Esophagus squamous epithelium (tissue), 5 donors: ENCODE measurements around the gene PRSS23. TPM values are rescaled to one million over a fixed set of nuclear protein-coding genes. Genes with fewer than 3 reads are reported as not detected.

Source experiments
- DNase-seq: peaks from one replicate; lab custom pipeline; 2025; lab: John Stamatoyannopoulos, UW
- H3K27ac ChIP-seq, 4 donors: fragments of 200-600 bp; sonication (generic); one replicate each; pipeline ENCODE4 v1.5.1; 2016 to 2019; ENCODE audit warnings: mild to moderate bottlenecking in 1 of 4
- H3K27me3 ChIP-seq, 4 donors: fragments of 200-600 bp; sonication (generic); 1 replicate in 3 of 4; 2 replicates in 1 of 4; pipeline versions ENCODE4 v1.5.1 to v1.6.0; 2017 to 2021; ENCODE audit warnings: antibody characterized with exemption in 1 of 4
- H3K36me3 ChIP-seq, 3 donors: fragments of 200-600 bp; sonication (generic); one replicate each; pipeline ENCODE4 v1.5.1; 2016 to 2019
- H3K4me1 ChIP-seq, 3 donors: fragments of 200-600 bp; sonication (generic); one replicate each; pipeline ENCODE4 v1.5.1; 2017 to 2019
- H3K4me3 ChIP-seq, 4 donors: fragments of 200-600 bp; sonication (generic); 1 replicate in 3 of 4; 2 replicates in 1 of 4; pipeline ENCODE4 v1.5.1; 2016 to 2019; ENCODE audit warnings: mild to moderate bottlenecking in 2 of 4, moderate library complexity in 1 of 4
- H3K9me3 ChIP-seq, 3 donors: fragments of 200-600 bp; sonication (generic); one replicate each; pipeline ENCODE4 v1.5.1; 2016 to 2019
- POLR2A ChIP-seq, 4 donors: fragments of 450-650 bp; IDR thresholded peaks; one replicate each; pipeline ENCODE4 v1.6.1; 2017; ENCODE audit warnings: antibody characterized with exemption in 4 of 4, mild to moderate bottlenecking in 4 of 4, moderate library complexity in 3 of 4
- WGBS, 2 donors: methylation state at CpG; one replicate each; pipeline ENCODE4 v1.1.5; 2018; 5-methylcytosine and 5-hydroxymethylcytosine counted together
- intact Hi-C: fragments of 100-400 bp; cut with DNase I; formaldehyde crosslinking; loops from one replicate; pipeline ENCODE4 v1.15.0; 2022
- total RNA-seq, 4 donors: library from RNA; depleted of rRNA; stranded (reverse); fragments of >200 nt; gene quantifications; one replicate each; pipeline ENCODE4 v1.1.0, GENCODE V29; 2016
- TF ChIP-seq, protein P1 (sequence below), 6 experiments: fragments of 450-650 bp in 4 of 6; fragments of 200-600 bp in 2 of 6; sonication (generic) in 2 of 6; IDR thresholded peaks; one replicate each; pipeline ENCODE4 v1.5.1; 2016 to 2019; ENCODE audit warnings: antibody characterized with exemption in 6 of 6, mild to moderate bottlenecking in 4 of 6, moderate library complexity in 4 of 6
- donor health status: DM: yes; HTN: yes; CAD: no.

PRSS23 gene
- total RNA-seq, 4 donors from 2014 or later = 2.9 to 20.6 (median 9.4) TPM

DNA sequence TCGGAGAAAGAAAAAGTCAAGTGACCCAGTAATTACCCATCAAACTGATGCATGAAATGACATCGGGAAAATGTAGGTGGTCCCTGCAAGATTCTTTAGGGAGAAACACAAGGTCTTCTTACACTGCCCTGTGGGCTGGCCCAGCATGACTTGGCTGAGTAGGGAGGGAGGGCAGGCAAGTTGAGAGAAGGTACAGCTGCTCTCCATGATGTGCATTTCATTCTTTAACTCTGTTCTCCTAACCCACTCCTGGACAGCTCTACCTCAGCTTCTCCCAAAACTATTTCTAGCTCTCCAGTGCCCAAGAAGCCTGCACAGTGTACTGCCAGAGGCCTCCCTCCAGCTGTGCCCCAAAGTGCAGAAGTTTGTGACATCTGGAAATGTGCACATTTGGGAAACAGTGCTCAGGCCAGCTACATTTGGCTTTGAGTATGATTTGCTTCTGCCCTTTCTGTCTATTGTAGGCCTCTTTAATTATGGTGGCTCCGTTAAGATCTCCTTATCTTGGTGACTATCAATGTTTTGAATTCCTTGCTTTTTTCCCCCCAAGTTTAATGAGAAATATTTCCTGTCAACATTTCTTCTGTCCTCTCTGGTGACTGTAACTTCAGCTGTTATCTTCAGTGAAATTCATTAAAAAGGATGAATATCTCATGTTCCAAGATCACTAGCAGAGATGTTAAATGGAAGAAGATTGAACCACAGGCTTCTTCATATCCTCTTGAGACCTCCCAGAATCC lies 26.7 kb upstream of the PRSS23 start:
- intact Hi-C loops = no loop called here
- H3K36me3 ChIP-seq = no peaks in the 10 kb centered on the region
- H3K27ac ChIP-seq = no peak overlapping the region
- no peak overlapping the region for H3K4me3 ChIP-seq
- no peaks in the 10 kb centered on the region for H3K9me3 ChIP-seq
- H3K4me1 ChIP-seq = no peaks in the 10 kb centered on the region
- TF ChIP-seq POLR2A (IDR thresholded peaks at IDR 0.05) = no peak
- TF ChIP-seq, protein P1, sequence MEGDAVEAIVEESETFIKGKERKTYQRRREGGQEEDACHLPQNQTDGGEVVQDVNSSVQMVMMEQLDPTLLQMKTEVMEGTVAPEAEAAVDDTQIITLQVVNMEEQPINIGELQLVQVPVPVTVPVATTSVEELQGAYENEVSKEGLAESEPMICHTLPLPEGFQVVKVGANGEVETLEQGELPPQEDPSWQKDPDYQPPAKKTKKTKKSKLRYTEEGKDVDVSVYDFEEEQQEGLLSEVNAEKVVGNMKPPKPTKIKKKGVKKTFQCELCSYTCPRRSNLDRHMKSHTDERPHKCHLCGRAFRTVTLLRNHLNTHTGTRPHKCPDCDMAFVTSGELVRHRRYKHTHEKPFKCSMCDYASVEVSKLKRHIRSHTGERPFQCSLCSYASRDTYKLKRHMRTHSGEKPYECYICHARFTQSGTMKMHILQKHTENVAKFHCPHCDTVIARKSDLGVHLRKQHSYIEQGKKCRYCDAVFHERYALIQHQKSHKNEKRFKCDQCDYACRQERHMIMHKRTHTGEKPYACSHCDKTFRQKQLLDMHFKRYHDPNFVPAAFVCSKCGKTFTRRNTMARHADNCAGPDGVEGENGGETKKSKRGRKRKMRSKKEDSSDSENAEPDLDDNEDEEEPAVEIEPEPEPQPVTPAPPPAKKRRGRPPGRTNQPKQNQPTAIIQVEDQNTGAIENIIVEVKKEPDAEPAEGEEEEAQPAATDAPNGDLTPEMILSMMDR (IDR thresholded peaks at IDR 0.05) = no peak
- no peak for DNase-seq
- H3K27me3 ChIP-seq = no peaks in the 10 kb centered on the region
- WGBS, 2 donors = 83 to 86% methylated on average over 3 of the region's 3 CpGs

DNA sequence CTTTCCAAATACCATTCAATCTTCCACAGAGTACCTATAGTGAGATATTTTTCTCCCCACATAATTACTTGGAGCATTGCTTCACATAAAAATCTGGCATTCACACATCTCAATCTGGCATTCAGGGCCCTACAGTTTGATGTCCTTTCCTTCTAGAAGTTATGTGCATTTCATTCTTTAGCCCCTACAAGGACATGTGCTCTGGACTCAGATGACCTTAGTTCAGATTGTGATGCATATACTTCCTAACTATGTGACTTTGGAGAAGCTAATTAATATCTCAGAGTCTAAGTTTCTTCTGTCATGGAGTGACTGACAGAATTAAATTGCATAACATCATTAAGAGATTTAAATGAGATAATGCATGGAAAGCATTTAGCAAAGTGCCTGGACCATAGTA lies 25.9 kb upstream of the PRSS23 start:
- Histone ChIP-seq H3K27me3 (no peaks in the 10 kb centered on the region), H3K4me1 (no peaks in the 10 kb centered on the region), H3K9me3 (no peaks in the 10 kb centered on the region), H3K36me3 (no peaks in the 10 kb centered on the region), H3K4me3 (no peak overlapping the region), H3K27ac (no peak overlapping the region)
- no peak for DNase-seq
- intact Hi-C loops = no loop called here
- TF ChIP-seq, protein P1 (IDR thresholded peaks at IDR 0.05) = no peak
- TF ChIP-seq POLR2A (IDR thresholded peaks at IDR 0.05) = no peak

DNA sequence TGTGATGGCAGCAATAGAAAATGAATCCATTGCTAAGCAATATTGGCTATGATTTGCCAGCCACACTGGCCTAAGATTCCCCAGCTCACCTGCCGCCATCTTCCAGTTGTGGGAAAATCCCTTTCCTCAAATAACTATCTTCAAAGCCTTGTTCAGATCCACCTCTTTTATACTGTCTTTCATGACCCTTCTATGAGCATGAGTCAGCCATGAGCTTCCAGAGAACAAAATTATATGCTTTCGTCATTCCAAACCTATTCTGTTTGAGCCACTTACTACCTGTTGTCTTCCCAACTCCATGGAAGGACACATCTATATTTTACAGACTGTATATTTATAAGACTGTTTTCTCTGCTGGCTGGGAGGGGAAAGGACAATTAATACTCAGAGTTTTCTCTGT lies 25.0 kb upstream of the PRSS23 start:
- Histone ChIP-seq H3K36me3 (no peaks in the 10 kb centered on the region), H3K4me1 (no peaks in the 10 kb centered on the region), H3K9me3 (no peaks in the 10 kb centered on the region), H3K27me3 (no peaks in the 10 kb centered on the region), H3K4me3 (no peak overlapping the region), H3K27ac (no peak overlapping the region)
- intact Hi-C loops = no loop called here
- TF ChIP-seq, protein P1 (IDR thresholded peaks at IDR 0.05) = no peak
- no peak for TF ChIP-seq POLR2A (IDR thresholded peaks at IDR 0.05)
- 78 to 85% methylated on average over 2 of the region's 2 CpGs for WGBS, 2 donors
- no peak for DNase-seq

DNA sequence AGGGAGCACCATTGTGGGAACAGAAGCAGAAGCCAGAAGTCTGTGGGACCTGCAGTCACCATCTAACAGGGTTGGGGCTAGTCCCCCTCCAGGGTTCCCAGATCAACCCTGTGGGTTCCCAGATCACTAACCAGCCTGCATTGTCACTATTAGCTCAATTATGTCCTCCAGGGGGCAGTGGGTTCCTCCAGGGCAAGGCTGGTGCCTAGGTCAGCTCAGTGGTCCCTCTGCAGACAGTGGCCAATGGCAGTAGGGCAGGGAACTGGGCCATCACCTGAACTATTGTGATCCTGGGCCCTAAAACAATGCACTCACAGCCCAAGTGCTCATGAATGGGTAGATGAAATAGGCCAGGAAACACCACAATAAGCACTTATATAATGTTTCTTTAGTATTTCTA lies 18.8 kb upstream of the PRSS23 start:
- TF ChIP-seq POLR2A (IDR thresholded peaks at IDR 0.05) = no peak
- TF ChIP-seq, protein P1 (IDR thresholded peaks at IDR 0.05) = no peak
- Histone ChIP-seq H3K27ac (no peak overlapping the region), H3K27me3 (no peaks in the 10 kb centered on the region), H3K9me3 (no peaks in the 10 kb centered on the region), H3K4me3 (no peak overlapping the region), H3K4me1 (no peaks in the 10 kb centered on the region), H3K36me3 (no peaks in the 10 kb centered on the region)
- DNase-seq = no peak
- intact Hi-C loops = no loop called here

DNA sequence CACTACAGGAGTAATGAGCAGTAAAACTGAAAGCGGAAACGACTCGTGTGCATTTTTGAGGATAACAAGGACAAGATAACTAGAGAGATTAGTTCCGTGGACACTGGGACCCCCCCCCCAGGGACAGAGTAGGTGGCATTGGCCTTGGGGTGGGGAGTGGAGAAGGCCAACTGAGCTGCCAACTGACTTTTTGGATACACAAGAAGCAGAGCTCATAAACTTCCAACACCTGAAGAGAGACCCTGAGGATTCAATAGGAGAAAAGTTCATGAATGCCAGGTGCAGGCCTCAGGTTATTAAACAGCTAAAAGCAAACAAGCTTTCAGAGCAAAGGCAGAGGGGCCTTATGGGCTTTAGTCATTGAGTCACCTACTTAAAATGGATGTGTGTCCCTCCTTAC lies 17.6 kb upstream of the PRSS23 start:
- Histone ChIP-seq H3K27me3 (no peaks in the 10 kb centered on the region), H3K4me3 (no peak overlapping the region), H3K4me1 (no peaks in the 10 kb centered on the region), H3K27ac (no peak overlapping the region), H3K9me3 (no peaks in the 10 kb centered on the region), H3K36me3 (no peaks in the 10 kb centered on the region)
- intact Hi-C loops = no loop called here
- 86 to 94% methylated on average over 4 of the region's 4 CpGs for WGBS, 2 donors
- TF ChIP-seq POLR2A (IDR thresholded peaks at IDR 0.05) = no peak
- TF ChIP-seq, protein P1 (IDR thresholded peaks at IDR 0.05) = no peak
- DNase-seq = no peak
